Endometrial microvascular endothelial cells (primary cell): ENCODE results near the gene POFUT1. TPM values are rescaled to one million over a fixed set of nuclear protein-coding genes. Genes with fewer than 3 reads are reported as not detected.

Experiments used
- total RNA-seq: library from RNA; depleted of rRNA; stranded (reverse); fragments of >200 nt; gene quantifications from one replicate; pipeline ENCODE4 v1.2.3, GENCODE V29; 2015; ENCODE audit errors: inconsistent ontology term

POFUT1 gene
- total RNA-seq, 1 donor from 2014 or later: 66.9 TPM

Other genes starting within 250 kb of the POFUT1 start
- gene XKR7, start 239.7 kb upstream of the POFUT1 start, total RNA-seq: not detected
- 13.1 TPM for gene CCM2L, start 197.4 kb upstream of the POFUT1 start, total RNA-seq
- gene HCK, start 155.6 kb upstream of the POFUT1 start, total RNA-seq: not detected
- gene TM9SF4, start 98.2 kb upstream of the POFUT1 start, total RNA-seq: 48.2 TPM
- 4.6 TPM for gene PLAGL2, start 137 bp upstream of the POFUT1 start, total RNA-seq
- 16.2 TPM for gene KIF3B, start 69.8 kb downstream of the POFUT1 start, total RNA-seq
- 23.5 TPM for gene ASXL1, start 150.5 kb downstream of the POFUT1 start, total RNA-seq